Activated CD8-positive, alpha-beta T cell treated with anti-CD3 and anti-CD28 coated beads for 36 hours (primary cell): ENCODE results near the gene CAB39. TPM values are rescaled to one million over a fixed set of nuclear protein-coding genes. Genes with fewer than 3 reads are reported as not detected.

Experiments
- ATAC-seq: fragments of 200-7000 bp; cut with Tn5 transposase; one replicate; pipeline ENCODE4 v1.10.0; 2021; ENCODE audit warnings: mild to moderate bottlenecking, moderate library complexity
- CTCF ChIA-PET: fragments of 350-600 bp; sonication (Branson Sonifier 250); formaldehyde crosslinking; loops from one replicate; lab custom pipeline; 2021; ENCODE audit warnings: antibody characterized with exemption; lab: Charles Lee
- POLR2A ChIA-PET: fragments of 350-600 bp; sonication (Branson Sonifier 250); formaldehyde crosslinking; loops from one replicate; lab custom pipeline; 2021; ENCODE audit warnings: antibody characterized with exemption; lab: Charles Lee
- DNase-seq: peaks from one replicate; pipeline ENCODE4 v3.0.0-alpha.2; 2020
- H3K27ac Mint-ChIP-seq: one replicate; pipeline ENCODE4 v1.8.0; 2021; ENCODE audit warnings: mild to moderate bottlenecking, mixed read lengths
- H3K27me3 Mint-ChIP-seq: one replicate; pipeline ENCODE4 v1.8.0; 2021; ENCODE audit warnings: mixed read lengths
- H3K36me3 Mint-ChIP-seq: one replicate; pipeline ENCODE4 v1.8.0; 2021; ENCODE audit warnings: low read depth, mixed read lengths
- H3K4me1 Mint-ChIP-seq: one replicate; pipeline ENCODE4 v1.8.0; 2021; ENCODE audit warnings: low read depth, mixed read lengths
- H3K4me3 Mint-ChIP-seq: one replicate; pipeline ENCODE4 v1.8.0; 2021; ENCODE audit warnings: mild to moderate bottlenecking, moderate library complexity, mixed read lengths
- H3K9me3 Mint-ChIP-seq: one replicate; pipeline ENCODE4 v1.8.0; 2021; ENCODE audit warnings: mixed read lengths
- intact Hi-C: fragments of 100-400 bp; cut with micrococcal nuclease; formaldehyde crosslinking; loops from one replicate; pipeline ENCODE4 v1.10.0; 2022
- total RNA-seq, 2 experiments: library from RNA; stranded (reverse); gene quantifications; one replicate each; pipeline ENCODE4 v1.2.3, GENCODE V29; 2021
- TF ChIP-seq, protein P1 (sequence below): fragments of 200-600 bp; IDR thresholded peaks from one replicate; pipeline ENCODE4 v1.8.0; 2022; ENCODE audit warnings: antibody characterized with exemption, mild to moderate bottlenecking

Gene CAB39
- total RNA-seq, 2 experiments from 2014 or later = 119 to 120 TPM

DNA sequence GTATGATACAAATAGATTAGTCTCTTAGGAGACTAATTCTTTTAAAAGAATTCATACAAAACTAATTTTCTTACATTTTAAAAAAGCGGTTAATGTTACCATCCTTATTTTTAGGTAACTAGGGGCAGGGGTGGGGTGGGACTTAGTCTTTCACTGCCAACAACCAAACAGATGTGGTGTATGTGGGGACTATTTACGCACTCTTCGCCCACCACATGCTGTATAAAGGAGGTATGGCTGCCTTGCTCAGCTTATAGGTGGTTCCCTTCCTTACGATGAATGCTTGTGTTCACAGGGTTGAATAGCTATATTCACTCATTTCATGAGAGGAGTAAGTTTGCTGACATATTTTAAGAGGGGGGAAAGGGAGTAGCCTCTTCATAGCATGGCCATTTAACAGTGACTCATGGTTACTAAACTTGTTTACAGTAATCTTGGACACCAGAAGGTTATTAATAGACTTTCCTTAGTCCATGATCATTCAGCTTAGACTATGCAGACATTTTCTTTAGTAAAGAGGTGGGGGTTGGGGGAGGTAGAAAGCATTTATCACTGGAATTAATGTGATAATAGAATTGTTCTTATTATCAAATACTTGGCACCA is 61.8 kb downstream of the CAB39 start:
- ATAC-seq (no peak), DNase-seq (no peak)
- Mint-ChIP-seq H3K4me1 (peaks cover 84% of the 10 kb centered on the region), H3K36me3 (peaks cover 76% of the 10 kb centered on the region), H3K4me3 (no peak overlapping the region), H3K27ac (no peak overlapping the region), H3K9me3 (no peaks in the 10 kb centered on the region), H3K27me3 (no peaks in the 10 kb centered on the region)
- intact Hi-C loops = no loop called here
- TF ChIP-seq, protein P1, sequence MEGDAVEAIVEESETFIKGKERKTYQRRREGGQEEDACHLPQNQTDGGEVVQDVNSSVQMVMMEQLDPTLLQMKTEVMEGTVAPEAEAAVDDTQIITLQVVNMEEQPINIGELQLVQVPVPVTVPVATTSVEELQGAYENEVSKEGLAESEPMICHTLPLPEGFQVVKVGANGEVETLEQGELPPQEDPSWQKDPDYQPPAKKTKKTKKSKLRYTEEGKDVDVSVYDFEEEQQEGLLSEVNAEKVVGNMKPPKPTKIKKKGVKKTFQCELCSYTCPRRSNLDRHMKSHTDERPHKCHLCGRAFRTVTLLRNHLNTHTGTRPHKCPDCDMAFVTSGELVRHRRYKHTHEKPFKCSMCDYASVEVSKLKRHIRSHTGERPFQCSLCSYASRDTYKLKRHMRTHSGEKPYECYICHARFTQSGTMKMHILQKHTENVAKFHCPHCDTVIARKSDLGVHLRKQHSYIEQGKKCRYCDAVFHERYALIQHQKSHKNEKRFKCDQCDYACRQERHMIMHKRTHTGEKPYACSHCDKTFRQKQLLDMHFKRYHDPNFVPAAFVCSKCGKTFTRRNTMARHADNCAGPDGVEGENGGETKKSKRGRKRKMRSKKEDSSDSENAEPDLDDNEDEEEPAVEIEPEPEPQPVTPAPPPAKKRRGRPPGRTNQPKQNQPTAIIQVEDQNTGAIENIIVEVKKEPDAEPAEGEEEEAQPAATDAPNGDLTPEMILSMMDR = no peak
- ChIA-PET POLR2A (interaction anchor here (0.7 kb wide), 1 partner anchor 48 kb away, joined by 3 read pairs; no protein-coding TSS in a partner anchor), CTCF (interaction anchor here (0.6 to 4.3 kb wide), 3 partner anchors 9 to 93 kb away, joined by 3 to 13 read pairs (median 3); no protein-coding TSS in a partner anchor)

DNA sequence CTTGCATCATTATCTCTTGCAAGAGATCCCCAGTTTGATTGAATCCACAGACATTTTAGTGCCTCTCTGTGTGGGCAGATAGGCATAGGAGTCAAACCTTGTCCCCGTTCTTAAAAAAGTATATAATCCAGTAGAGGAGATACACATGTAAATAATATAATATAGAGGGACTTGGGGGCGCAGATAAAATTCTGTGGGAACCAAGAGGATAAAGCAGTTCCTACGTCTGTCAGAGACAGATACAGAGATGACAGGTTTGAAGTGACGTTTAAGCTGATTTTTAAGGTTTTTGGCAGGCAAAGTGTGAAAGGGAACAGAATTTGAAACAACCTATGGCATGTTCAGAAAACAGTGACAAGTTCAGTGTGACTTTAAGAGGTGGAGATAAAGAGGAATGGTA is 63.1 kb downstream of the CAB39 start:
- ChIA-PET CTCF (interaction anchor here (1.2 to 4.3 kb wide), 2 partner anchors 23 to 61 kb away, joined by 5 to 13 read pairs; no protein-coding TSS in a partner anchor), POLR2A (no interaction called here)
- Mint-ChIP-seq H3K27me3 (no peaks in the 10 kb centered on the region), H3K27ac (peak overlapping the region; percentile 43), H3K36me3 (peaks cover 81% of the 10 kb centered on the region), H3K4me3 (no peak overlapping the region), H3K4me1 (peaks cover 86% of the 10 kb centered on the region), H3K9me3 (no peaks in the 10 kb centered on the region)
- DNase-seq (no peak), ATAC-seq (no peak)
- TF ChIP-seq, protein P1 = no peak
- intact Hi-C loops = no loop called here

GRCh38 chr2:230777721-230778120 is 65.1 kb downstream of the CAB39 start:
- DNase-seq = no peak
- Mint-ChIP-seq H3K36me3 (peaks cover 85% of the 10 kb centered on the region), H3K4me1 (peaks cover 86% of the 10 kb centered on the region), H3K4me3 (no peak overlapping the region), H3K27ac (peak overlapping the region; percentile 75), H3K9me3 (no peaks in the 10 kb centered on the region), H3K27me3 (no peaks in the 10 kb centered on the region)
- intact Hi-C loops = no loop called here
- no peak for ATAC-seq
- ChIA-PET POLR2A (interaction anchor here (1.3 to 1.6 kb wide), 2 partner anchors 16 kb away, joined by 3 to 5 read pairs; no protein-coding TSS in a partner anchor), CTCF (interaction anchor here (1.7 to 4.3 kb wide), 2 partner anchors 21 to 64 kb away, joined by 7 to 13 read pairs; no protein-coding TSS in a partner anchor)
- TF ChIP-seq, protein P1 = no peak

DNA sequence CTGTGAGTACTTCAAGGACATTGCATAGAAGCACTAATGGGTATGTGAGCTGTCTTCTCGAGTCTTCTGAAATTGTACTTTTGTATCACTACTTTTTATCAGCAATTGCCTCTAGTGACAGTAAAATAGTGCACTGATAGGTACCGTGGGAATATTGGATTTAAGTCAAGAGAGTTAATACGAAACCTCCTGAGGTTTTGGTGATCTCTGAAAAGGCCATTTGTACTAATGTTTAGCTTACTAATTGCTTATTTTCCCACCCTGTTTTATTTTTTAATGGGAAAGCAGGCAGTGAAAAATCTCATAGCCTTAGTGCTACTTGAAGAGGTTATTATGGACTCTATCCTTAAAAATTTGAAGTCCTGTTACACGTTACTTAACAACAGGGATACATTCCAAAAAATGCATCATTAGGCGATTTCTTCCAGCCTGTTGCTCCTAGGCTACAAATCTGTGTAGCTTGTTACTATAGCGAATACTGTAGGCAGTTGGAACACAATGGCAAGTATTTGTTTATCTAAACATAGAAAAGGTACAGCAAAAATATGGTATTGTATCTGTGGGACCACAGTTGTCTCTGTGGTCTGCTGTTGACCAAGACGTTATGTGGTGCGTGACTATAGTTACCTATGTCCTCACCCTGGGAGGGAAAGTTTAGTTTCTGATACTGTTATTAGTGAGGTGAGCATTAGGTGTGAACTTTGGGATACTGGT is 65.9 kb downstream of the CAB39 start:
- no peak for ATAC-seq
- H3K27ac Mint-ChIP-seq = peak overlapping the region; percentile 75

More for the DNA sequence above, 65.9 kb downstream of the CAB39 start:
- peaks cover 84% of the 10 kb centered on the region for H3K36me3 Mint-ChIP-seq
- peaks cover 78% of the 10 kb centered on the region for H3K4me1 Mint-ChIP-seq
- TF ChIP-seq, protein P1 = no peak
- DNase-seq = no peak
- CTCF ChIA-PET = interaction anchor here (1.3 to 1.7 kb wide), 3 partner anchors 14 to 64 kb away, joined by 3 to 7 read pairs (median 3); no protein-coding TSS in a partner anchor
- no peaks in the 10 kb centered on the region for H3K27me3 Mint-ChIP-seq
- no peaks in the 10 kb centered on the region for H3K9me3 Mint-ChIP-seq
- intact Hi-C loops = no loop called here
- H3K4me3 Mint-ChIP-seq = no peak overlapping the region
- POLR2A ChIA-PET = interaction anchor here (0.9 to 1.7 kb wide), 3 partner anchors 12 to 16 kb away, joined by 3 to 5 read pairs (median 3); no protein-coding TSS in a partner anchor
